NB4 (cell line): ENCODE results near the gene ADISSP.
A peak's percentile ranks its signal among the peaks of the same experiment; 100 is the strongest.

Experiments used
- DNase-seq: peaks from one replicate; pipeline ENCODE4 v3.0.0; 2010; ENCODE audit warnings: low read depth
- H3K4me3 ChIP-seq: one replicate; pipeline ENCODE4 v1.5.1; 2011; ENCODE audit warnings: mild to moderate bottlenecking, low read depth, low read length, moderate library complexity
- MYC ChIP-seq: IDR thresholded peaks from 2 replicates; pipeline ENCODE4 v1.6.1; 2011; ENCODE audit warnings: low read depth, low read length
- POLR2A ChIP-seq: IDR thresholded peaks from 2 replicates; pipeline ENCODE4 v1.6.1; 2011; ENCODE audit warnings: mild to moderate bottlenecking; ENCODE audit not compliant: insufficient read length; ENCODE audit errors: extremely low read depth
- TF ChIP-seq, protein P1 (sequence below): IDR thresholded peaks from 2 replicates; pipeline ENCODE4 v1.6.1; 2011; ENCODE audit warnings: low read depth, low read length
- TF ChIP-seq, protein P2 (sequence below): IDR thresholded peaks from one replicate; pipeline ENCODE4 v1.5.1; 2012; ENCODE audit warnings: low read depth, low read length

The ADISSP gene

DNA sequence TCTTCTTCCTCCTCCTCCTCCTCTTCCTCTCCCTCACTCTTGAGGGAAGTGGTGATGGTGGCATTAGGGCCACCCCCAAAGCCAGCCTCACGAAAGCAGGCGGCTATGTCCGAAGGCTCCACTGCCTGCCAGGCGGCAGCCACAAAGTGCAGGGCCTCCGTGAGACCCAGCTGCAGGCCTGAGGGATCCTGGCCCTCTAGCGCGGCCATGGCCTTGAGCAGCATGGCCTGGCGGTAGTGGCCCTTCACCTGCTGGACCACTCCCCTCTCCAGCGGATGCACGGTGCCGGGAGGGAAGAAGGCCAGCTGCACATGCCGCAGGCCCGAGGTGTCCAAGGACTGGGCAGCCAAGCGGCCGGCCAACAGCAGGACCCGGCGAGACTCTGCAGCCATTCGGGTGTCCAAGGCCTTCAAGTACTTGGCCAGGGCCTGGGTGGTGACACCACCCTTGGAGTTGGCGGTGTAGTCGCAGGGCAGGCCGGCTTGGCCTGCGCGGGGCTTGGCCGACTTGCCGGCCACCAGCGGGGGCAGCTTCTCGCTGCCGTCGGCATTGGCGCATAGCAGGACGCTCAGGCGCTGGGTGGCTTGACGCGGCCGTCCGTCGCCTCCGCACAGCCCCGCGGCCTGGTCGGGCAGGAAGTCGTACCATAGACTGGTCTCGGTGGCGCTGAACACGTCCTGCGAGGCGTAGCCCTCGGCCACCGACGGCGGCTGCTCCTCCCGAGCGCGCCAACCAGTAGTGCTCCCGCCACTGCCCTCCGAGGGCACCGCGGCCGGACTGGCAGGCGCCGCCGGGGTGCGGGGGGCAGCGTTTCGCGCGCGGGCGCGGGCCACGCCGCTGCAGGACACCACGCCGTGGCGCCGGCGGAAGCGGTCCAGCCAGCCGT lies 17.9 kb upstream of the ADISSP start:
- DNase-seq = peak; percentile 65
- H3K4me3 ChIP-seq = peak overlapping the region; percentile 83
- TF ChIP-seq, protein P1, sequence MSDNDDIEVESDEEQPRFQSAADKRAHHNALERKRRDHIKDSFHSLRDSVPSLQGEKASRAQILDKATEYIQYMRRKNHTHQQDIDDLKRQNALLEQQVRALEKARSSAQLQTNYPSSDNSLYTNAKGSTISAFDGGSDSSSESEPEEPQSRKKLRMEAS = no peak
- TF ChIP-seq, protein P2, sequence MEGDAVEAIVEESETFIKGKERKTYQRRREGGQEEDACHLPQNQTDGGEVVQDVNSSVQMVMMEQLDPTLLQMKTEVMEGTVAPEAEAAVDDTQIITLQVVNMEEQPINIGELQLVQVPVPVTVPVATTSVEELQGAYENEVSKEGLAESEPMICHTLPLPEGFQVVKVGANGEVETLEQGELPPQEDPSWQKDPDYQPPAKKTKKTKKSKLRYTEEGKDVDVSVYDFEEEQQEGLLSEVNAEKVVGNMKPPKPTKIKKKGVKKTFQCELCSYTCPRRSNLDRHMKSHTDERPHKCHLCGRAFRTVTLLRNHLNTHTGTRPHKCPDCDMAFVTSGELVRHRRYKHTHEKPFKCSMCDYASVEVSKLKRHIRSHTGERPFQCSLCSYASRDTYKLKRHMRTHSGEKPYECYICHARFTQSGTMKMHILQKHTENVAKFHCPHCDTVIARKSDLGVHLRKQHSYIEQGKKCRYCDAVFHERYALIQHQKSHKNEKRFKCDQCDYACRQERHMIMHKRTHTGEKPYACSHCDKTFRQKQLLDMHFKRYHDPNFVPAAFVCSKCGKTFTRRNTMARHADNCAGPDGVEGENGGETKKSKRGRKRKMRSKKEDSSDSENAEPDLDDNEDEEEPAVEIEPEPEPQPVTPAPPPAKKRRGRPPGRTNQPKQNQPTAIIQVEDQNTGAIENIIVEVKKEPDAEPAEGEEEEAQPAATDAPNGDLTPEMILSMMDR = no peak
- TF ChIP-seq POLR2A (no peak), MYC (no peak)

DNA sequence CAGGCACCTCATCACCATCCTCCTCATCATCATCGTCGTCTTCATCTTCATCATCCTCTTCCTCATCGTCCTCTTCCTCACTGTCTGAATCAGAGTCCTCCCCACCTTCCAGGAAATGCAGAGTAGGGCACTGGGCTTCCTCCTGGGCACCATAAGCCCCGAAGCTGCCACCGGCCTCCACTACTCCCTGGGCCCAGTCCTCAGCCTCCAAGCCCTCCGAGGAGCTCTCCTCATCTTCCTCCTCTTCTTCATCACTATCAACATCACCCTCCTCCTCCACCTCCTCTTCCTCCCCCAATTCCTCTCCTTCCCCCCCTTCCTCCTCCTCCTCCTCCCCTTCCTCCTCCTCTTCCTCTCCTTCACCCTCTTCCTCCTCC lies 17.3 kb upstream of the ADISSP start:
- TF ChIP-seq MYC (no peak), POLR2A (no peak)
- TF ChIP-seq, protein P1 = no peak
- TF ChIP-seq, protein P2 = no peak
- DNase-seq = no peak
- H3K4me3 ChIP-seq = peak overlapping the region; percentile 83

DNA sequence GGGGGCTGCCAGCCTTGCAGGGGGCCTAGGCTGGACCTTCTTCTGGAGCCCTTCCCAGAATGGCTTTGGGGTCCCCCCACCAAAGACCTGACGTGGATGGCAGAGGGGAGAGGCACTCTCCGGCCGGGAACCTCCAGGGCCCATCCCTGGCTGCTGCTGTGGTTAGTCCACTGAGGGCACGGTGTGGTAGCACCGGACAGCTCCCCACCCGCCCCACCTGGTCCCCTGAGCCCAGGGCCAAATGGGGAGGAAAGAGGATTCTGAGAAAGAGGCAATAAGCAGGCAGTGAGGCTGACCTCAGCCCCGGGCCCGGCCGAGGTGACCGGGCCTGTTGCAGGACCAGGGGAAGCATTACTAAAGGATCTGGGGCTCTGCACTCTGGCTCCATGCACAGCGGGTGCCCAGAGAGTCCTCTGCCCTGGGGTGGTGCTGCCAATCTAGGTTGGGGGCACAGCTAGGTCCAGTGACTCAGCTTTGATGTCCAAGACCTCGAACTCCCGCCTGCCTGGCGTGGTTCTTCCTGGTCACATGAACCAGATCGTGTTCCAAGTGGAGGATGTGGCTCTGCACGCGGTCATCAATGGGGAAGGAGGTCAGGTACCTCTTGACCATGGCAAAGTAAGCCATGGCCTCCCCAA lies 16.8 kb upstream of the ADISSP start:
- no peak overlapping the region for H3K4me3 ChIP-seq
- DNase-seq = no peak
- TF ChIP-seq, protein P1 = no peak
- TF ChIP-seq POLR2A (no peak), MYC (no peak)
- TF ChIP-seq, protein P2 = no peak

DNA sequence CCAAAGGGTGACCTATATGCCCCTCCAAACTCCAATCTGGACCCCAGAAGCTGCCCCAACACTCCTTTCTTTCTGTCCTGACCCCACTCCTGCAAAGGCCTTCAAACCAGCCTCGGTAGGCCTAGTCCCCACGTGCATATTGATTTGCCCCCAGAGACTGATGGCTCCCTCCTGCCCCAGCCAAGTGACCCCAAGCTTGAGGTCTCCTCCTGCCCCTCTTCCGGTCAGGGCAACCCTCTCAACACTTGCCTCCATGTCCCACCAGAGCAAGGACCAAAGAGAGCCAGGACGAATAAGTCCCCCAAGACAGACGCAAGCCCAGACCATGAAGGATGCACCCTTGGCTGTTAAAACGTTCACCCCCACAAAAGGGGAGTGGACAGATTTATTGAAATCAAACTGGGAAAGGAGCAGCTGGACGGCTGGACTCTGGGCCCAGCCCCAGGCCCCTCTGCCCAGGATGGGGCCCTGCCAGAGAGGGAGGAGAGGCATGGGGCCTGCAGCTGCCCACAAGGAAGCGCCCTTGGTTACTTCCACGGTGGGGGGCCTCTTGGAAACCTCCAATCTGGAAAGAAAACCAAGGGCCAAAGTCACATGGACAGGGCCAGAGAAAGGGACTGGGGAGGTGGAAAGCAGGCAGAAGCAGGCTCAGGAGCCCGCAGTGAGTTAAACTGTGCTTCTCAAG lies 16.1 kb upstream of the ADISSP start:
- DNase-seq = no peak
- TF ChIP-seq, protein P1 = no peak
- TF ChIP-seq MYC (no peak), POLR2A (no peak)
- TF ChIP-seq, protein P2 = no peak
- no peak overlapping the region for H3K4me3 ChIP-seq

DNA sequence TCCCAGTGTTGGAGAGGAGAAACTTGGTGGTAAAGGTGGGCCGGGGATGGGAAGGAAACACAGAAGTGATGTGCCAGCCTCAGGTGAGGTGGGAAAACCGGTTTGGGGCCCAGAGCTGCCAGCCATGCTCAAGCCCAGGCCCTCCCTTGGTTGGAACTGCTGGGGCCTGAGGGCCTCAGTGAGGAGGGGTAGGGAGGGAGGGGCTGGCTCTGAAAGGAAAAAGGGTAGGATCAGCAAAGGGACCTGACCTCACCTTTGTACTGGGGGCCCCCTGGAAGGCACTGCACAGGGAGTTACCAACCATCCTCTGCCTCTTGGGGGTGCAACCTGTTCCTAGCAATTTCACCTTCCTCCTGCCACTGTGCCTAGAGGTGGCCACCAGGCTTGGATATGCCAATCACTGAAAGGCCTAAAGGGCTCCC lies 15.5 kb upstream of the ADISSP start:
- no peak for DNase-seq
- H3K4me3 ChIP-seq = no peak overlapping the region
- TF ChIP-seq POLR2A (no peak), MYC (no peak)
- TF ChIP-seq, protein P1 = no peak
- TF ChIP-seq, protein P2 = no peak
